Fibroblast of pulmonary artery (primary cell): ENCODE data around the gene IFNW1.
A peak's percentile ranks its signal among the peaks of the same experiment; 100 is the strongest.
"Not testable (repeated sequence)": the region's sequence is repeated elsewhere in the genome, so short reads cannot be mapped to it uniquely, and the experiment has no call there.

ENCODE experiments used
- DNase-seq: peaks from one replicate; pipeline ENCODE4 v3.0.0-alpha.2; 2010; ENCODE audit warnings: low read depth
- H3K4me3 ChIP-seq: replicated peaks from 2 replicates; pipeline ENCODE4 v1.5.1; 2011; ENCODE audit warnings: low read depth, mild to moderate bottlenecking, control low read depth, low read length, moderate library complexity
- TF ChIP-seq, protein P1 (sequence below): IDR thresholded peaks from 2 replicates; pipeline ENCODE4 v1.5.1; 2011; ENCODE audit warnings: mild to moderate bottlenecking, control low read depth, low read length, inconsistent platforms; ENCODE audit errors: missing control alignments

IFNW1 gene

DNA sequence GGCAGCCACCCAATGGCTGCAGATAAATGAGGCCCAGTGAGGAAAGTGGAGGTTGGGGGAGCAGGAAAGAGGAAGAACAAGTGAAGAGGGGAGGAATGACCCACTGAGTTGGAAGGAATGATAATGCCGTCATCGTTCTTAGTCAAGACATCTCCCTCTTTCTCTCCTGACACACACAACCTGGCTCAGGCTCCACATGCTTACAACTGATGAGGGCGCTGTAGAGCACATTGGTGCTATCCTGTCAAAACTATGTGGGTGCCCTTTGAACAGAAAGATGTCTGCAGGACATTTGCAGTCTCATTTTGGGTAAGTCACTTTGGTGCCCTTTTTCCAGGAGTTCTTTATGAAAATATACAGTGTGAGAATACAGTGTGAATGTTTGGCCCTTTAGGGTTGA, 5.9 kb downstream of the IFNW1 start:
- H3K4me3 ChIP-seq = no peak overlapping the region
- DNase-seq = no peak
- TF ChIP-seq, protein P1, sequence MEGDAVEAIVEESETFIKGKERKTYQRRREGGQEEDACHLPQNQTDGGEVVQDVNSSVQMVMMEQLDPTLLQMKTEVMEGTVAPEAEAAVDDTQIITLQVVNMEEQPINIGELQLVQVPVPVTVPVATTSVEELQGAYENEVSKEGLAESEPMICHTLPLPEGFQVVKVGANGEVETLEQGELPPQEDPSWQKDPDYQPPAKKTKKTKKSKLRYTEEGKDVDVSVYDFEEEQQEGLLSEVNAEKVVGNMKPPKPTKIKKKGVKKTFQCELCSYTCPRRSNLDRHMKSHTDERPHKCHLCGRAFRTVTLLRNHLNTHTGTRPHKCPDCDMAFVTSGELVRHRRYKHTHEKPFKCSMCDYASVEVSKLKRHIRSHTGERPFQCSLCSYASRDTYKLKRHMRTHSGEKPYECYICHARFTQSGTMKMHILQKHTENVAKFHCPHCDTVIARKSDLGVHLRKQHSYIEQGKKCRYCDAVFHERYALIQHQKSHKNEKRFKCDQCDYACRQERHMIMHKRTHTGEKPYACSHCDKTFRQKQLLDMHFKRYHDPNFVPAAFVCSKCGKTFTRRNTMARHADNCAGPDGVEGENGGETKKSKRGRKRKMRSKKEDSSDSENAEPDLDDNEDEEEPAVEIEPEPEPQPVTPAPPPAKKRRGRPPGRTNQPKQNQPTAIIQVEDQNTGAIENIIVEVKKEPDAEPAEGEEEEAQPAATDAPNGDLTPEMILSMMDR = no peak

DNA sequence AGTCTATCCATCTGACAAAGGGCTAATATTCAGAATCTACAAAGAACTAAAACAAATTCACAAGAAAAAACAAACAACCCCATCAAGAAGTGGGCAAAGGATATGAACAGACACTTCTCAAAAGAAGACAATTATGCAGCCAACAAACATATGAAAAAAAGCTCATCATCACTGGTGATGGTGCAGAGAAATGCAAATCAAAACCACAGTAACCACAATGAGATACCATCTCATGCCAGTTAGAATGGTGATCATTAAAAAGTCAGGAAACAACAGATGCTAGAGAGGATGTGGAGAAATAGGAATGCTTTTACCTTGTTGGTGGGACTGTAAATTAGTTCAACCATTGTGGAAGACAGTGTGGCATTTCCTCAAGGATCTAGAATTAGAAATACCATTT, 13.4 kb downstream of the IFNW1 start:
- not testable (repeated sequence) for DNase-seq, H3K4me3 ChIP-seq

DNA sequence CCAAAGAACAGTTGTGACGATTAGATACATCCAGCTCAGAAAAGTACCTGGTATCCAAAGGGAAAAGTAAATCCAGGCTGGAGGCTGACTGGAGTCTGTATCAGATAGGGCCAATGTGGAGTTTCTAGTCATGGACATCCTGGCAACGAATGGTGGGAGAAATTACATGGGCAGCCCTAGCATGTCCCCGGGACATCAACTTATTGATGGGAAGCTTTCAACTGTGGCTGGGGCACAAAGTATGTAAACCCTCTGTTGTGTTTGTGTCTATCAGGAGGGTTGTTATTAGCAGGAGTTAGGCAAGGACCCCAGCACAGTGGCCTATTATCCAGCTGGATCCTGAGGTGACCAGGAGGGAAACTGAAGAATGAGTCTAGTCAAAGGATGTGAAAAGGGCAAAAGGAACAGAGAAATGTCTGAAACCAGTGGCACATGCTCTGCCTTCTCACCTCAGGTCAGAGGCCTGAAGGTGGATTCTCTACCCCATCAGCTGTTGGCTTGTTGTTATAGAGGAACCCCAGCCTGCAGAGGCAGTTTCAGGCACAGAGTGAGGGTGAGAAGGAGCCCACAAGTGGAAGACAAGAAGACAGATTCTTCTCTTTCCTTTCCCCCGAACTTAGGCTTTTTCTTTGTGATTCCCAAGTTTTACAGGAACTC, 19.9 kb downstream of the IFNW1 start:
- H3K4me3 ChIP-seq = no peak overlapping the region
- DNase-seq = no peak
- TF ChIP-seq, protein P1 = no peak

DNA sequence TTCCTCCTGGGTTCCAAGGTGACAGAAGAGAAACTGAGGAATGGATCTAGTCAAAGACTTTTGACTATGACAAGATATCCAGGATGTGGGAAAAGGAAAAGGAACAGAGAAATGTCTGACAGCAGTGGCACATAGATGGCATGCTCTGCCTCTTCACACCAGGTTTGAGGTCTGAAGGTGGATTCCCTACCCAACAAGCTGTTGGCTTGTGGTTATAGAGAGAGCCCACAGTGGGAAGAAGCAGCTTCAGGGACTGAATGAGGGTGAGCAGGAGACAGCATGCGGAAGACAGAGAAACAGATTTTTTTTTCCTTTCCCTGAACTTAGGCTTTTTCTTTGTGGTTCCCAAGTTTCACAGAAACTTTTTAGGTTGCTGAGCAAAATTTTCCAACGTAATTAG, 20.6 kb downstream of the IFNW1 start:
- TF ChIP-seq, protein P1 = no peak
- DNase-seq = no peak
- H3K4me3 ChIP-seq = no peak overlapping the region

DNA sequence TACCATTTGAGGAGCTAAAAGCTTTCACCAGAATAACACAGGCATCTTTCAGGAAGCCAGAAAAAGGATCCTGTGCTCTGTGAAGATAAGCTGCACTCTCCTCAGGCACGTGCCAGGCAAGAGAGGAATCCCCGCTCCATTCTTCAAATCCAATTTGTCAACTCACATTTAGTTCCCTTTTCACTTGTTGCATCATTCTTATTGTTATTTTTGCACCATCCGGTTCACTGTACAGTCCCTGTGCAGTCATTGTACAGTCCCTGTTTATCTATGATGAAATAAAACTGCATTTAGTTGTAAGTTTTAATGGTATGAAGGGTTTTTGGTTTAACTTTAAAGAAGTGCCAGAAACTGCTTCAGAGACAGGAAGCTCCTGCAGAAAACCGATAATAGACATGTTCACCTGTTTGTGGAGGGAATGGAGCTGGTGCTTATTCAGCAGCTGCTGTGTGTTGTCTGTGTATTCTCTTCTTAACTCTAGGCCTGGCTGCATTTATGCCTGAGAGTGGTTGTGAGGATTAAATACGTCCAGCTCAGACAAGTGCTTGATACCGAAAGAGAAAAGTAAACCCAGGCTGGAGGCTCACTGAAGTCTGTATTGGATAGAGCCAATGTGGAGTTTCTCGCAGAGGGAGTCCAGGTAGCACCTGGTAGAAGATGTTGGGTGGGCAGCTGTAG, 22.4 kb downstream of the IFNW1 start:
- H3K4me3 ChIP-seq = no peak overlapping the region
- peak; percentile 13 for DNase-seq
- TF ChIP-seq, protein P1 = no peak

DNA sequence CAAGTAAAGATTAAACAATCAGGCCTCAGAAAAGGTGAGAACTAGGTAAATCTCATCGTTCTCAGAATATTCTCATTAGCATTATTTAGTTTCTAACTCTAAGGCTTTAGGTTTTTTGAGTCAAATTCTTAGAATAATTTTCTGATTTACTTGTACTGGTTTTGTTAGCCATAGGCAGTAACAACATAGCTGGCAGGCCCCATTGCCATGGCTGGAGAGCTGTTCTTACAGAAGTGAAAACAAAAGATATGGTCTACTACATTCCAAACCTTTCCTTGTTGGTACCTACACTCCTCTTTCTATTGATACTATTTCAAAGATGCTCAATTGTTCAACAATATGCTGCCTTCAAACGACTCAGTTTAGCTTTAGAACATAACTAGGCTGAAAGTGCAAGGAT, 27.3 kb downstream of the IFNW1 start:
- H3K4me3 ChIP-seq = no peak overlapping the region
- no peak for DNase-seq
- TF ChIP-seq, protein P1 = no peak

DNA sequence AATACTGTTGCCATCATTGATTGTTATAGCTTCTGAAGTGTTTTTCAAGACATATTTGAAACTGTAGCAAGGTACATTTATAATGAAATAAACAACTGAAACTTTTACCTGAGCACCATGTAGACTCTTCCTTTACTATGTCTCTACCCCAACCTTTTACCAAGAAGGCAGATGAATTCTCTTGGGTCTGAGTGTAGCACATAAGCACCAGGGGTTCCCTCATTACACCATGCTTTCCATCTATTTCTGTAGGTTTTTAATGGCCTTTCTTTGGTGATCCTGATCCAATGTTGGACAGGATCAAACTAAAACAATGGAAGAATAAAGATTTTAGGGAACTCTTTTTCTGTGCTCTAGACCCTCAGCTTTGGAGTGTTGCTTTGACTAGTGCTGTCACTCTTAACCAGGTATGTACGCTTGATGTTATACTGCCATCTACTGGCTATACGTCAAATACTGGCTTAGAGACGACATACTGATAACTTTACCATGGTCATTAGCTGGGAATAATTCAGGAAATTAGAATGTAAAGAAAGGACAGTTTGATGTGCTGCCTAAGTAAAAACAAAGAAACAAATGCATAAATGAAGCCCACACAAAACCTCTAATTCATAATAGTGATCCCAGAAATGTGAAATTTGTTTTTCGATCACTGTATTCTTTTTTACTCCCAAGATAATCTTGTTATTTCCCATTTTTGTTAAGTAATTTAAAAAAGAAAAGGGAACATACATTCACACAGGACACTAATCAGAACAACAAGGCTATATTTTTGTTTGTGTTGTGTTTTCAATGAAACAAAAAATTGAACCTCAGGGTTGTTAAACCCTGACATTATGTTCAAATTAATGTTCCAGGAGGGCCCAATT, 30.7 kb downstream of the IFNW1 start:
- no peak overlapping the region for H3K4me3 ChIP-seq
- peak; percentile 88 for DNase-seq
- TF ChIP-seq, protein P1 = peak; percentile 88
